ENCODE data around the gene TOR1AIP1.

DNA sequence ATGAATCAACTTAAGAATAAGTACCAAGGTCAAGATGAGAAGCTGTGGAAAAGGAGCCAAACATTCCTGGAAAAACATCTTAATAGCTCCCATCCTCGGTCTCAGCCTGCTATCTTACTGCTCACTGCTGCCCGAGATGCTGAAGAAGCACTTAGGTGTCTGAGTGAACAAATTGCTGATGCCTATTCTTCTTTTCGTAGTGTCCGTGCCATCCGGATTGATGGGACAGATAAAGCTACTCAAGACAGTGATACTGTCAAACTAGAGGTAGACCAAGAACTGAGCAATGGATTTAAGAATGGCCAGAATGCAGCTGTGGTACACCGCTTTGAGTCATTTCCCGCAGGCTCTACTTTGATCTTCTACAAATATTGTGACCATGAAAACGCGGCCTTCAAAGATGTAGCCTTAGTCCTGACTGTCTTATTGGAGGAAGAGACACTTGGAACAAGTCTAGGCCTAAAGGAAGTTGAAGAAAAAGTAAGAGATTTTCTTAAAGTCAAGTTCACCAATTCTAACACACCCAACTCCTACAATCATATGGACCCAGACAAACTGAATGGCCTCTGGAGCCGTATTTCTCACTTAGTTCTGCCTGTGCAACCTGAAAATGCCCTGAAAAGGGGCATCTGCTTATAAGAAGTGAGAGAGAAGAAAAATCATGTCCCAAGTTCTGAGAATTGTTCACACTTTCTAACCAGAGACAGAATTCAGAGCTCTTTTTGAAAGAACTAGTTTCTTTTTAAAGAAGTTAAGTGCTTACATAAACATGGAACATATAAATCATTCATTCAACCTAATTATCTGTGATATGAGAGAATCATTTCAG, 35.7 kb downstream of the TOR1AIP1 start:
- no peak for TF ChIP-seq SUZ12 (IDR thresholded peaks at IDR 0.05; ENCODE audit: extremely low read depth, insufficient read depth, insufficient read length)
- no peak for TF ChIP-seq YY1 (IDR thresholded peaks at IDR 0.05; ENCODE audit: insufficient read depth, insufficient read length)
- TF ChIP-seq ZNF274 (IDR thresholded peaks at IDR 0.05; ENCODE audit: low read depth, low read length): no peak

Data from NT2/D1 (cell line).